Left ventricle myocardium superior (tissue), 1 donor: ENCODE results near the gene GLA. TPM values are rescaled to one million over a fixed set of nuclear protein-coding genes. Genes with fewer than 3 reads are reported as not detected.

Experiments
- ATAC-seq: fragments of 200-7000 bp; cut with Tn5 transposase; one replicate; pipeline ENCODE4 v1.9.1; 2020; ENCODE audit warnings: mild to moderate bottlenecking, moderate library complexity
- DNase-seq: peaks from one replicate; pipeline ENCODE4 v3.0.0-alpha.2; 2020
- intact Hi-C: fragments of 100-400 bp; cut with micrococcal nuclease; formaldehyde crosslinking; loops from one replicate; pipeline ENCODE4 v1.11.0; 2022
- total RNA-seq: library from RNA; stranded (reverse); fragmentation: NEBNext Ultra II Directional; extraction: Animal tissue kit (Norgen Biotek cat#: 25700); gene quantifications from one replicate; pipeline ENCODE4 v1.2.1, GENCODE V29; 2021
- donor health status: DM: no; HTN: yes; CAD: no; lungs with severe emphysema.

The GLA gene
- total RNA-seq, 1 donor from 2014 or later = 8.0 TPM

DNA sequence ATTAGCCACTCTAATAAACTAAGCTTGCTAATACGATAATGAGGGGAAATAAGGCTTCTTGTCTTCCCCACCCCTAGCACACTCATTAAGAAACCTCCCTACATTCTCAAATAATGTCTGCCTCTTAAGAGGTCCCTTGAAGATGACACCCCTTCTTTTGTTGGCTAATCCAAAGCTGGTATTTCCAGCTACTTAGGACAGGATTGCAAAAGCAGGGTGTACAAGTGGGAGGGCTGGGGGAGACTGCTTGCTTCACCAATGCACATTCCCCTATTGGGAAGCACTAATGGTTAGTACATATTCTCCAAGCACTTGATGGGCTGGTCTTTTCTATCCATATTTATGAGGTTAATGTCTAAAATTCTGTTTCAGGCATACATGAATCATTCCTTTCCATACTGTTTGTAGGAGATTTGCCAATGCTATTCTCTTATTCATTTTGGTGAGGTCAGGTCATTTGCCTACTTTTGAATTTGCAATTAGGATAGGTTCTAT lies 42.4 kb downstream of the GLA start:
- ATAC-seq (no peak), DNase-seq (no peak)
- intact Hi-C loops = no loop called here

GRCh38 chrX:101362757-101363156 lies 45.0 kb downstream of the GLA start:
- DNase-seq (no peak), ATAC-seq (no peak)
- intact Hi-C loops = no loop called here

- ATAC-seq (no peak), DNase-seq (no peak)
Measured at GRCh38 chrX:101362116-101362515, 45.6 kb downstream of the GLA start.

DNA sequence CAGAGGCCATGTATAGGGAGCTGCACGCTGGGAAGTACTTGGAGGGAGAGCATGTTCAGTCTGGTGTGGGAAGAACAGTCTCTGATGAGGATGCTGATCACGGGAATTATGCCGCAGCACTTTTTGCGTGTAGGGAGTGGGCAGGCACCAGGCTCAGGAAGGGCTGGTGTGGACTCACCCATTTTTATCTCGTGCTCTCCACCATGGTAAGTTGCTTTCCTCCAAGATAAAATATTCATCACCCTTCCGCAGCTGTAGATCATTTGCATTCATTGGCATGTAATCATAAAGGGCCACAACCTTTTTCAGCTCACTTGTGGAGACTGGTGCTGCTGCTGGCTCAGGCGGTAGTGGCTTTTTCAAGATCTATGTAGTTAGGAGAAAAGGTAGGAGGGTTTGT lies 47.3 kb downstream of the GLA start:
- DNase-seq = no peak
- intact Hi-C loops = no loop called here
- no peak for ATAC-seq

More at GRCh38 chrX:101362116-101362515, 45.6 kb downstream of the GLA start:
- intact Hi-C loops = no loop called here

GRCh38 chrX:101359966-101360365 lies 47.8 kb downstream of the GLA start:
- DNase-seq (no peak), ATAC-seq (no peak)
- intact Hi-C loops = no loop called here

GRCh38 chrX:101357166-101357795 lies 50.4 kb downstream of the GLA start:
- ATAC-seq (no peak), DNase-seq (no peak)
- intact Hi-C loops = no loop called here

DNA sequence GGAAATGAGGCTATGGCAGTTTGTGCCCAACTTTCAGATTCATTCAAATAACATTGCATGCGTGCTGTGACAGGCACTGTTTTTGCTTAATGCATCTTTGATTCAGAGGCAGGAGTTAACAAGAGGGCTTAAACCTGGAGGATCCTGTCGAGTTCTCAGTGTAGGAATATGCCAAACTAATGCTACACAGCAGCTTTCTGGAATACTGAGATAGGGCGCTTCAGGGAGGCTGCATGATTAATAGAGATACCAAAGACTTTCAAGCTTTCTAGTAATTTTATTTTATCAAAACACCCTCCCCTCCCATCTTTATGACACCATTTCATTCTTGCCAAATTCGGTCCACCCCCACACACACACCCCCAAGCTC lies 58.5 kb downstream of the GLA start:
- no peak for ATAC-seq
- intact Hi-C loops = no loop called here
- DNase-seq = no peak

- intact Hi-C loops = no loop called here
- peak; percentile 99 for ATAC-seq
Measured at GRCh38 chrX:101348452-101349192, 59.1 kb downstream of the GLA start, which contains the start of gene TIMM8A. Gene TIMM8A (minus strand): TSS chrX:101348742. CDS start chrX:101348664, 78 bp downstream.

GRCh38 chrX:101347859-101348451 lies 59.8 kb downstream of the GLA start:
- DNase-seq = peak; percentile 21
- ATAC-seq = peak; percentile 23
- intact Hi-C loops = no loop called here

More at GRCh38 chrX:101348452-101349192, 59.1 kb downstream of the GLA start, which contains the start of gene TIMM8A:
- DNase-seq = peak; percentile 86

Other genes starting within 250 kb of the GLA start
- gene DRP2, start 188.1 kb downstream of the GLA start, total RNA-seq = 0.05 TPM
- gene TAF7L, start 116.6 kb downstream of the GLA start, total RNA-seq = not detected
- 19.0 TPM for gene TIMM8A, start 59.2 kb downstream of the GLA start, total RNA-seq
- 4.1 TPM for gene BTK, start 21.7 kb downstream of the GLA start, total RNA-seq
- gene RPL36A, start 16.9 kb downstream of the GLA start, total RNA-seq = 58.4 TPM
- gene HNRNPH2, start 297 bp upstream of the GLA start, total RNA-seq = 54.4 TPM
- 5.5 TPM for gene ARMCX4, start 77.5 kb upstream of the GLA start, total RNA-seq
- 26.5 TPM for gene ARMCX1, start 142.6 kb upstream of the GLA start, total RNA-seq
- gene ARMCX6, start 210.1 kb upstream of the GLA start, total RNA-seq = 19.1 TPM
- 54.5 TPM for gene ARMCX3, start 215.2 kb upstream of the GLA start, total RNA-seq